Measurements from ENCODE around the gene MIXL1.
"Not testable (repeated sequence)": the region's sequence is repeated elsewhere in the genome, so short reads cannot be mapped to it uniquely, and the experiment has no call there.

MIXL1 gene

GRCh38 chr1:226223157-226223785 is at the start of gene MIXL1:
Gene MIXL1 (plus strand): TSS chr1:226223664. CDS start chr1:226223682, 18 bp downstream.
- DNase-seq: no peak

DNA sequence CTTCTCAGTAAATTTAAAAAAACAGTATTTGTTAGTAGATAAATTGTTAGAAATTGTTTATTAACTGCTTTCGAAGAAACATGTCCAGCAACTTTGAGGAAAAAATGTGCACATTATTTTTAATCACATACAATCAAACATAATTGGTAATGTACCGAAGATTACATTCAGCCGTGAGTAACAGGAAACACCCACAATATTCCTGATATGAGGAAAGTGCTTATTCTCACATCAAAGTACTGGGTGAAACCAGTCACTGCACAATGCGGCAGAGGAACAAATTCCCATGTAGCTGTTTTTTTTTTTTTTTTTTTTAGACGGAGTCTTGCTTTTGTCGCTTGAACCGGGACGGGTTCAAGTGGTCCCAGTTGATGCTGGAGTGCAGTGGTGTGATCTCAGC is 46.6 kb upstream of the MIXL1 start:
- no peak for DNase-seq

DNA sequence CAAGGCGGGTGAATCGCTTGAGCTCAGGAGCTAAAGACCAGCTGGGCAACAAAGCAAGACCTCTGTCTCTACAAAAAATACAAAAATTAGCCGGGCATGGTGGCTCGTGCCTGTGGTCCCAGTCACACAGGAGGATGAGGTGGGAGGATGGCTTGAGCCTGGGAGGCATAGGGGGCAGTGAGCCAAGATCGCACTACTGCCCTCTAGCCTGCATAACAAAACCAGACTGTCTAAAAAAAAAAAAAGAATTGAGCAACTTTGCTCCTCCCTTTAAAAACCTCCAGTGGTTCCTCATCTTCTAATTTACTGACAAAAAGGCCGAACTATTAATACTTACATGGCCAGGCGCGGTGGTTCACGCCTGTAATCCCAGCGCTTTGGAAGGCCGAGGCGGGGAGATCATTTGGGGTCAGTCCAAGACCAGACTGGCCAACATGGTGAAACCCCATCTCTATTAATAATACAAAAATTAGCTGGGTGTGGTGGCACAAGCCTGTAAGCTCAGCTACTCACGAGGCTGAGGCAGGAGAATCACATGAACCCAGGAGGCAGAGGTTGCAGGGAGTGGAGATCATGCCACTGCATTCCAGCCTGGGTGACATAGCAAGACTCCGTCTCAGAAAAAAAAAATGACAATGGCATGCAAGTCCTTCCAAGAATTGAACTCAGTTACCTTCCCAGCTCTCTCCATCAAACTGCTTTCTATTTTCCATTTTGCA is 41.3 kb upstream of the MIXL1 start:
- DNase-seq: no peak

DNA sequence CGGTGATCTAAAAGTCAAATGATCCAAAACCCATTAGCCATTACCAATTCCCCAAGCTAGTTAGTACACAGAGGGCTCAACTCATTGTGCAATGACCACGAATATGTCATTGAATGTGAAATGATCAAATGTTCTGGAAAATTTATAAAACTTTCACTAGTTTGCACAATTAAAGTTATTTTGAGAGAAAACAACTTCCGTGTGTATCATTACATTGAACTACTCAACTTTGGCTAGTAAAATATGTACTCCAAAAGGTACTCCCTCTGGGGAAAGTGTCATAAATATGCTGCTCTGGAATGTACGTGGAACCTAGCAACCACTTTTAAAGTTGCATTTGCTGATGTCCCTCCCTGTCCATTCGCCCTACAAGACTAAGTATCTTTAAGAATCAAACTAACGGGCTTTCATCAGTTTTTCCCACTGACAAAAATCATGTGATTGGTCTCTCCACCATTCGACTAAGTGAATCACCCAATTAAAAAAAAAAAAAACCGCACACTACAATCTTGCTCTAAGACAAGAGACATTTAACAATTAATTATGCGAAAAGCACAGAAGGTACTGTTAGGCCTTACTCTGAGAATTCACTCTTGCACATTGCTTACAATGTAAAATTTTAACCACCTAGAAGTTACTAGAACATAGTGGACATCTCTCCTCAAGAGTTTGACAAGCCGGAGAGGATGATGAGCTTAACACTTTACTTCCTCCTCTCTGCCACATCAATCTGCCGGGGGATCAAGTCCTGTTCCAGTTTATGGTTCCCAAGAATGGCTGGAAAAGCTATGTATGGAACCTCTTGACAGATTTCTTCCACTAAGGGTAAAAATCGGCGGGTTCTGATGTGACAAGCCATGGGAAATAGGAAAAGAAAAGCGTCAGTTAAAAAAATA is 38.1 kb upstream of the MIXL1 start:
- DNase-seq: no peak

GRCh38 chr1:226186124-226187018 is 37.1 kb upstream of the MIXL1 start, which contains the start of gene ACBD3:
Gene ACBD3 (minus strand): TSS chr1:226186741. CDS start chr1:226186675, 66 bp downstream.
- peak; percentile 95 for DNase-seq

- DNase-seq: no peak
Measured at GRCh38 chr1:226187019-226187322, 36.5 kb upstream of the MIXL1 start.

DNA sequence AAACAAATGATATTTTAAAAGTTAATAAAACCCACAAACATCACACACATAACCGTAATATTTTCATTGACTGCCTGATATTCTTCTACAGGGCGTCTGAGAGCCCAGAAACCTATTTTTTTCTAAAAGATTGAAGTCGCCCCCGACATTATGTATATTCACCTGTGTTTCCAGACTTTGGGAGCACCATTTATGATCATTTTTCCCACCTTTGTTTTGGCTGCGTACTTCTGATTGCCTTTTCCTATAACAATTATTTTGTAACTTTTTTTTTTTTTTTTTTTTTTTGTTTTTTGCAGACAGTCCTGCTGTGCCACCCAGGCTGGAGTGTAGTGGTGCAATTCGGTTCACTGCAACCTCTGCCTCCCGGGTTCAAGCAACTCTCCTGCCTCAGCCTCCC is 36.1 kb upstream of the MIXL1 start:
- DNase-seq: no peak

GRCh38 chr1:226195144-226195543 is 28.3 kb upstream of the MIXL1 start:
- no peak for DNase-seq

DNA sequence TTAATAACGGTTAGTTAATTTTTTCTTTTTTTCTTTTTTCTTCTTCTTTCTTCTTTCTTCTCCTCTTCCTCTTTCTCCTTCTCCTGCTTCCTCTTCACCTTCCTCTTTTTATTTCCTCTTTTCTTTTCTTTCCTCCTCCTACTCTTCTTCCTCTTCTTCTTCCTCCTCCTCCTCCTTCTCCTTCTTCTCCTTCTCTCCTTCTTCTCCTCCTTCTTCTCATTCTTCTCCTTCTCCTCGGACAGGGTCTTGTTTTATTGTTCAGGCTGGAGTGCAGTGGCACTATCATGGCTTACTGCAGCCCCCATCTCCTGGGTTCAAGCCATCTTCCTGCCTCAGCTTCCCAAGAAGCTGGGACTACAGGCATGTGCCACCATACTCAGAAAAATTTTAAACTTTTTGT is 23.5 kb upstream of the MIXL1 start:
- DNase-seq: no peak

- no peak for DNase-seq
Measured at GRCh38 chr1:226201029-226201593, 22.4 kb upstream of the MIXL1 start.

DNA sequence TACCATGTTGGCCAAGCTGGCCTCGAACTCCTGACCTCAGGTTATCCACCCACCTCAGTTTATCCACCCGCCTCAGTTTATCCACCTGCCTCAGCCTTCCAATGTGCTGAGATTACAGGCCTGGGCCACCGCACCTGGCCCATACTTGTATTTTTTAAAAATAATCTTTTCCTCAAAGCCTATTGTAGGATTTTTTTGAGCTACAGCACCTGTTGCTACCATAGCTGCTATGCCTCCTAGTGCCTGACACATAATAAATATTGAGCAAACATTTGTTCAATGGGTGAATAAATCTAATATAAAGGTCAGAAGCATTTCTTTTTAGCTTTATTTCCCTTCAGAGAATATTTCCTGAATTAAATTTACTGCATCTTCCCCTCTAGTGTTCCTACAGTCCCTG is 21.2 kb upstream of the MIXL1 start:
- DNase-seq: no peak

- not testable (repeated sequence) for DNase-seq
Measured at GRCh38 chr1:226202666-226203065, 20.8 kb upstream of the MIXL1 start.

DNA sequence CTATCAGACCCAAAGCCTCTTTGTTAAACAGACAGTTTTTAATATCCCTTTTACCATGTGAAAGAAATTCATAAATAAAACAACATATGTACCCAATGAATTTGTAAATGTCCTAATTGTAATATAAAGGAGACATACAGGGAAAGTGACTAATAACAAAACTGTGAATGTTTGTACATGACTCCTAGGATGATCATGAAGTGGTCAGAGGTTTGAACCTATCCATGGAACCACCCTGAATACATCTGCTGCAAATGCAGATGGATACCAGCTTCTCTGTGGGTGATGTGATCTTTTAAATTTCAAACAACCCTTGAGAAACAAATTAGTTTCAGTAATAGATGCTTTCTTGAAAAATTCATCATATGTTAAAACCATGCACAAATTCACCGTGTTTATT is 20.2 kb upstream of the MIXL1 start:
- DNase-seq: no peak

DNA sequence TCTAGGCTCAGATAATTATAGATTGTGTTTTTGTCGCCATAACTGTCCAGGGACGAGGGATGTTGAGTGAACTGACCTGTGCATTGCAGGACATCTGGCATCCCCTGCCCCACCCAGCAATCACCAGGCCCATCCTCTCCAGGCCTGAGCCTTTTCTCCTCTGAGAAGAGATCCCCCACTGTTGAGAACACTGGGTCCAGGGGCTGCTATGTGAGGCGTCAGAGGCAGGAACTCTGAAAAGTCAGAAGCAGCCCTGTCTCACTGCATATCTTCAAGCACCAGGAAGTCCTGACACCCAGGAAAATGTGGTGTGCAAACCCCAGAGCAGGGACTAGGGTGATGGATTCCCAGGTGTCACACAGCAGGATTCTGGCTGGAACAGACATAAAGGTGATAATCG is 19.8 kb upstream of the MIXL1 start:
- no peak for DNase-seq

GRCh38 chr1:226204198-226204597 is 19.3 kb upstream of the MIXL1 start:
- DNase-seq: no peak

DNA sequence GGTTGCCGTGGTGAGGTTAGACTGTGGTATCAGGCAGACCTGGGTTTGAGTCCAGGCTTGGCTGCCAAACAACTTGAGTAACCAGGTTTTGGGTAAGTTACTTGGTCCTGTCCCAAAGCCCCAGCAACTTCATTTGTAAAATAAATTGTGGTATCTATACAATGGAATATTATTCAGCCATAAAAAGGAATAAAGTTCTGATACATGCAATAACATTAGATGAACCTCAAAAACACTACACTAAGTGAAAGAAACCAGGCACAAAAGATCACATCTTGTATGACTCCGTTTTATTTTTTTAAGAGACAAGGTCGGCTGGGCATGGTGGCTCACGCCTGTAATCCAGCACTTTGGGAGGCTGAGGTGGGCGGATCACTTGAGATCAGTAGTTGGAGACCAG is 16.4 kb upstream of the MIXL1 start:
- DNase-seq: no peak

DNA sequence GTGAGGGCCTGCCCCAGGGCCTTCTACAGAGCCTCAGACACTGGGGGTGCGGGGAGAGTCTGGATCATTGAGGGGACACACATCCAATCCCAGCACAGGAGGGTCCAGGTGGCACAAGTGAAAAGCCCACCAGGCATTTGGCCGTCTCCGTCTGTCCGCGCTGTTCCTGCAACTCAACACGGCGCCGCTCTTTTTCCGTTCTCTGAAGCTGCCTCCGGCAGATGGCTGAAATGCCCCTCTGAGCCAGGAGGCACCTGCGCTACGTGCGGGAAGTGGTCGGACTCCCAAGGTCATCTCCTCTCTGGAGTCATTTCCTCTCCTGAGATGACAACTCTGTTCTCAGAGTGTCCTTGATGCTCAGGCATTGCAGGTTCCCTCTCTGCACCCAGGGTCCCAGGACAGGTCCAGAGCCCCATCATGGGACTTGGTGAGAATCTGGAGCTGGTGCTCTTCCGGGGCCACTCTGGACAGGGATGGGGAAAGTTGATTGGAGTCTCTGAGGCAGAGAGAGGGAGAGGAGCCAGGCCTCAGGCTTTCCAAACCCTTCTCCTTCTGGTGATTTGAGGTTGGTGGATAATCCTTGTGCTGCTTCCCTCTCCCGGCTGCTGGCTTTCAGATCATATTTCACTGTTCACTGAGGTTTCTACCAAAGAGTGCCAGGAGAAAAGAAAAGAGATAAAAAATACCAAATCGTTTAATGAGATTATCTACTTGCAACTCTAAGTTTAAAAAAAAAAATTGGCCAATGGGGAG is 14.0 kb upstream of the MIXL1 start:
- no peak for DNase-seq

DNA sequence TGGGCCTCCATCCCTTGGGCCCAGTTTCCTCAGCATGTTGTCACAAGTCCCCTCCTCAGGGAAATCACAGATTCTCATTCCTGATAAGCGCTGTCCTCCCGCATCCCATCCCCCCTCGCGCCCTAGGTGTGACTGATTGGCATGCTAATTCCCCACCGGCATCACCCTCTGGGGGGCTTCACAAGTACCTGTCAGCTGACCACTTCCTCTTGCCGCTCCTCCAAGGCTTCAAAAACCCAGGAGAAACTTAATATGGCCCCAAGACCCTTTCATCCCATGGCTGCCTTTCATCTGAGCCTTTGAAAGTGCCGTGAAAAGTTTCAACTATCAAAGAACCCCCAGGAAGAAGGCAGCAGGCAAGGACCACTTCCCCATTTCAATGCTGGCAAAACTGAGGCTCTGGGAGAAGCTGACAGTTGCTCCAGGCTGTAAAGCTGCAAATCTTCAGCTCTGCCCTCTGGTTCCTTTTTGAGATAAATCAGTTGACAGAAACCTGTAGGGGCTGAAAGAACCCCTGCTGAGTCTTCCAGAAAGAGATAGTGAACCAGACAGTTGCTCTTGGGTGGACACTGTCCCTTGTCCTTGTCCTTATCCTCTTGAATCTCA is 12.8 kb upstream of the MIXL1 start:
- no peak for DNase-seq

DNA sequence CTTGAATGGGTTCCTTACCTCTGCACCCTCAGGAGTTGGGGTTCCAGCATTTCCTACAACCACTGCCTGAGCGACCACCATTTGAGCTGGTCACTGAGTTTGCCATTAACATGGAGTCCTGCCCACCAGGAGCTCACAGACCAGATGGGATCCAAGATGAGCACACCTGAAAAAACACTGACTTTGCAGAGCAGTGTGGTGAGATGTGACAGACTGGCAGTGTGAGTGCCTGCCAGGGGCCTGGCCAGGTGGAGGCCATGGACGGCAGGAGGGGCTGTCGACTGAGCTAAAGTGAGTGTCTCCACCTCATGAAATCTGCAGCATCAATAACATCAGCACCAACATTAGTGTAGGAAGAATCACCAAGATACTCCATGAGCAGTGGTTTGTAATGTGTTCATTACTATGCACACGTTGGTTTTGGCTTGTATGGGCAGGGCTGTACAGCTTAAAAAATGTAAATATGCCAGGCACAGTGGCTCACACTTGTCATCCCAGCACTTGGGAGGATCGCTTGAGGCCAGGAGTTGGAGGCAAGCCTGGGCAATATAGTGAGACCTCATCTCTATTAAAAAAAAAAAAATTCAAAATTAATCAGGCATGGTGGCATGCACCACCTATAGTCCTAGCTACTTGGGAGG is 12.2 kb upstream of the MIXL1 start:
- DNase-seq: no peak

DNA sequence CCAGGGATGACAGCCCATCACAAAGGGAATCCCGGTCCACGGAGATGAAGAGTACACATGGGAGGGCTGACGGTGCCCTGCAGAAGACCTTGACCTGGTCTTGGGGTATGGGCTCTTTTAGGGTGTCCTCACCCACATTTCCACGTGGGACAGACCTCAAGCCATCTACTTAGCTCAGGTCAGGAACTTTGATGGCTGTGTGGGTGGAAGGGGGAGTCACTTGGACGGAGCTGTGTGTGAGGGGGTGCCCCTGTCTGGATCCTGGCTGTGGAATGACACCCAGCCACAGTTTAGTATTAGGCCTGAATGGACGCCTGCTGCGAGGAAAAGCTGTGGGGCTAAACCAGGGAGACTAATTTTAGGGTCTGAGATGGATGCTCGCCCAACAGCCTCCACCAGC is 10.9 kb upstream of the MIXL1 start:
- DNase-seq: no peak

- DNase-seq: no peak
Measured at GRCh38 chr1:226215239-226215638, 8.2 kb upstream of the MIXL1 start.

Measured in activated effector memory CD4-positive, alpha-beta T cell treated with anti-CD3 and anti-CD28 coated beads, Interleukin-2, amount 50 U/mL, for 16 hours (primary cell).